ENCODE measurements around the gene RFNG. TPM values are rescaled to one million over a fixed set of nuclear protein-coding genes. Genes with fewer than 3 reads are reported as not detected.

RFNG gene
- total and polyA plus RNA-seq, 2 of the 13 experiments (the other 11 are each of a cell fraction or from before 2014, with no cell fraction given): 61.4 to 64.0 TPM

- TF ChIP-seq ZNF761 (CRISPR knock-in tag; conservative IDR thresholded peaks at IDR 0.05) (no peak), KLF6 (CRISPR knock-in tag; IDR thresholded peaks at IDR 0.05) (0 out of 2 replicates have a peak, but pooled peaks have one; percentile 25), RXRB (CRISPR knock-in tag; IDR thresholded peaks at IDR 0.05; ENCODE audit: borderline replicate concordance) (peak; percentile 78), KDM4B (CRISPR knock-in tag; IDR thresholded peaks at IDR 0.05) (0 out of 2 replicates have a peak, but pooled peaks have one; percentile 16), RFX5 (IDR thresholded peaks at IDR 0.05; ENCODE audit: low read depth, low read length) (no peak), ZBED4 (CRISPR knock-in tag; IDR thresholded peaks at IDR 0.05; ENCODE audit: borderline replicate concordance) (no peak), ZNF530 (CRISPR knock-in tag; IDR thresholded peaks at IDR 0.05; ENCODE audit: low read depth) (no peak), RBM22 (optimal IDR thresholded peaks at IDR 0.05; ENCODE audit: low read length) (peak; percentile 91), SRSF4 (IDR thresholded peaks at IDR 0.05; ENCODE audit: low read depth, low read length, poor library complexity, severe bottlenecking) (no peak), ZNF629 (CRISPR knock-in tag; conservative IDR thresholded peaks at IDR 0.05) (no peak), FOXA1 (IDR thresholded peaks at IDR 0.05) (no peak), FOXA1 (CRISPR knock-in tag; IDR thresholded peaks at IDR 0.05) (0 out of 2 replicates have a peak, but pooled peaks have one; percentile 31), NCOA2 (CRISPR knock-in tag; IDR thresholded peaks at IDR 0.05) (peak; percentile 88), ZNF564 (CRISPR knock-in tag; IDR thresholded peaks at IDR 0.05) (no peak), ZNF431 (CRISPR knock-in tag; IDR thresholded peaks at IDR 0.05; ENCODE audit: borderline replicate concordance, low read depth) (no peak), ZNF503 (CRISPR knock-in tag; IDR thresholded peaks at IDR 0.05) (peak; percentile 78; the same call in 1 of the 2 replicates), PLSCR1 (CRISPR knock-in tag; IDR thresholded peaks at IDR 0.05; ENCODE audit: borderline replicate concordance) (no peak), PITX1 (CRISPR knock-in tag; IDR thresholded peaks at IDR 0.05) (no peak), SMARCE1 (IDR thresholded peaks at IDR 0.05; ENCODE audit: borderline replicate concordance) (no peak), SPEN (CRISPR knock-in tag; IDR thresholded peaks at IDR 0.05; ENCODE audit: low read depth) (no peak), ZSCAN25 (CRISPR knock-in tag; IDR thresholded peaks at IDR 0.05) (no peak), ZNF788 (CRISPR knock-in tag; IDR thresholded peaks at IDR 0.05; ENCODE audit: borderline replicate concordance) (peak; percentile 13; the same call in 1 of the 2 replicates), ZFYVE20 (CRISPR knock-in tag; IDR thresholded peaks at IDR 0.05; ENCODE audit: borderline replicate concordance, low read depth) (no peak), ZNF207 (IDR thresholded peaks at IDR 0.05; ENCODE audit: borderline replicate concordance) (no peak), ZNF782 (CRISPR knock-in tag; IDR thresholded peaks at IDR 0.05; ENCODE audit: borderline replicate concordance) (no peak)
Measured at GRCh38 chr17:82015311-82015971, 36.2 kb downstream of the RFNG start (continued).
